H9 (cell line): ENCODE results near the gene DNAJC15. TPM values are rescaled to one million over a fixed set of nuclear protein-coding genes. Genes with fewer than 3 reads are reported as not detected.

Source experiments
- DNase-seq: peaks from one replicate; pipeline ENCODE4 v3.0.0-alpha.2; 2017
- H2AFZ ChIP-seq: one replicate; pipeline ENCODE4 v1.6.1; 2013; ENCODE audit warnings: mild to moderate bottlenecking, low read length, control low read depth, moderate library complexity
- H2AK5ac ChIP-seq: 2 replicates; pipeline ENCODE4 v1.6.1; 2013; ENCODE audit warnings: low read length, control low read depth, mixed read lengths; ENCODE audit not compliant: insufficient read length
- H2BK120ac ChIP-seq: one replicate; pipeline ENCODE4 v1.6.1; 2013; ENCODE audit warnings: low read depth, mild to moderate bottlenecking, low read length, control low read depth, inconsistent platforms; ENCODE audit not compliant: poor library complexity, severe bottlenecking
- H2BK12ac ChIP-seq: 2 replicates; pipeline ENCODE4 v1.6.1; 2013; ENCODE audit warnings: low read length, control low read depth, mixed read lengths, low read depth; ENCODE audit not compliant: insufficient read length
- H2BK15ac ChIP-seq: 2 replicates; pipeline ENCODE4 v1.6.1; 2013; ENCODE audit warnings: low read depth, low read length, control low read depth
- H2BK20ac ChIP-seq: one replicate; pipeline ENCODE4 v1.6.1; 2013; ENCODE audit warnings: low read depth, mild to moderate bottlenecking, low read length, control low read depth, inconsistent platforms; ENCODE audit not compliant: poor library complexity, severe bottlenecking
- H2BK5ac ChIP-seq: 2 replicates; pipeline ENCODE4 v1.6.1; 2013; ENCODE audit warnings: low read length, control low read depth, mixed read lengths; ENCODE audit not compliant: insufficient read length
- H3K14ac ChIP-seq: 2 replicates; pipeline ENCODE4 v1.6.1; 2013; ENCODE audit warnings: low read length, control low read depth; ENCODE audit not compliant: insufficient read depth
- H3K18ac ChIP-seq: 2 replicates; pipeline ENCODE4 v1.6.1; 2013; ENCODE audit warnings: low read depth, mild to moderate bottlenecking, mixed read lengths, low read length, control low read depth; ENCODE audit not compliant: insufficient read length
- H3K23ac ChIP-seq: 2 replicates; pipeline ENCODE4 v1.6.1; 2013; ENCODE audit warnings: low read length, control low read depth, mixed read lengths, low read depth; ENCODE audit not compliant: insufficient read length
- H3K23me2 ChIP-seq: 2 replicates; pipeline ENCODE4 v1.6.1; 2013; ENCODE audit warnings: low read depth, mild to moderate bottlenecking, mixed read lengths, low read length, control low read depth; ENCODE audit not compliant: insufficient read length, poor library complexity, severe bottlenecking
- H3K27ac ChIP-seq: 2 replicates; pipeline ENCODE4 v1.5.1; 2013; ENCODE audit warnings: low read length, control low read depth, mixed read lengths, low read depth; ENCODE audit not compliant: insufficient read length
- H3K27me3 ChIP-seq: 2 replicates; pipeline ENCODE4 v1.6.1; 2013; ENCODE audit warnings: low read length, control low read depth, inconsistent platforms; ENCODE audit not compliant: insufficient read depth
- H3K4ac ChIP-seq: 2 replicates; pipeline ENCODE4 v1.6.1; 2013; ENCODE audit warnings: low read depth, mild to moderate bottlenecking, control low read depth, inconsistent platforms, low read length, moderate library complexity
- H3K4me1 ChIP-seq: 2 replicates; pipeline ENCODE4 v1.6.1; 2013; ENCODE audit warnings: low read length, control low read depth, inconsistent platforms; ENCODE audit not compliant: insufficient read depth
- H3K4me2 ChIP-seq: 2 replicates; pipeline ENCODE4 v1.6.1; 2013; ENCODE audit warnings: low read length, control low read depth, mixed read lengths; ENCODE audit not compliant: insufficient read length, insufficient read depth
- H3K56ac ChIP-seq: 2 replicates; pipeline ENCODE4 v1.6.1; 2013; ENCODE audit warnings: low read depth, mild to moderate bottlenecking, mixed read lengths, low read length, control low read depth; ENCODE audit not compliant: insufficient read length
- H3K79me1 ChIP-seq: 2 replicates; pipeline ENCODE4 v1.6.1; 2013; ENCODE audit warnings: low read depth, mild to moderate bottlenecking, moderate library complexity, low read length, control low read depth, inconsistent platforms; ENCODE audit not compliant: insufficient read depth, poor library complexity, severe bottlenecking
- H3K79me2 ChIP-seq: 2 replicates; pipeline ENCODE4 v1.6.1; 2013; ENCODE audit warnings: low read length, control low read depth, inconsistent platforms; ENCODE audit not compliant: insufficient read depth
- H3K9ac ChIP-seq: 2 replicates; pipeline ENCODE4 v1.6.1; 2013; ENCODE audit warnings: low read length, control low read depth, mixed read lengths; ENCODE audit not compliant: insufficient read length; ENCODE audit errors: extremely low read depth
- H3K9me3 ChIP-seq: one replicate; pipeline ENCODE4 v1.6.1; 2013; ENCODE audit warnings: low read depth, low read length, inconsistent platforms; ENCODE audit not compliant: control insufficient read depth
- H3T11ph ChIP-seq: one replicate; pipeline ENCODE4 v1.6.1; 2013; ENCODE audit warnings: mild to moderate bottlenecking, low read length, control low read depth, inconsistent platforms
- H4K20me1 ChIP-seq: one replicate; pipeline ENCODE4 v1.6.1; 2013; ENCODE audit not compliant: control insufficient read depth, insufficient read length, insufficient read depth
- H4K5ac ChIP-seq: 2 replicates; pipeline ENCODE4 v1.6.1; 2013; ENCODE audit warnings: low read depth, mild to moderate bottlenecking, mixed read lengths, low read length, control low read depth; ENCODE audit not compliant: insufficient read length
- H4K8ac ChIP-seq: replicated peaks from 2 replicates; pipeline ENCODE4 v1.6.1; 2013; ENCODE audit warnings: low read length, control low read depth, mixed read lengths, low read depth; ENCODE audit not compliant: insufficient read length
- H4K91ac ChIP-seq: 2 replicates; pipeline ENCODE4 v1.6.1; 2013; ENCODE audit warnings: low read depth, mild to moderate bottlenecking, moderate library complexity, mixed read lengths, low read length, control low read depth; ENCODE audit not compliant: insufficient read length
- H3K27ac Mint-ChIP-seq, 3 experiments: 2 replicates in 2 of 3; 3 replicates in 1 of 3; pipeline ENCODE4 v1.8.0; 2020 to 2021; ENCODE audit warnings: mixed read lengths in 3 of 3, mild to moderate bottlenecking in 1 of 3, moderate library complexity in 1 of 3
- H3K27me3 Mint-ChIP-seq: 2 replicates; pipeline ENCODE4 v1.8.0; 2021; ENCODE audit warnings: low read depth, mild to moderate bottlenecking, moderate library complexity, mixed read lengths
- H3K36me3 Mint-ChIP-seq, 3 experiments: 2 replicates in 2 of 3; 3 replicates in 1 of 3; pipeline ENCODE4 v1.8.0; 2020 to 2021; ENCODE audit warnings: low read depth in 3 of 3, mixed read lengths in 3 of 3; ENCODE audit not compliant: insufficient read depth in 1 of 3
- H3K4me1 Mint-ChIP-seq, 2 experiments: 2 replicates each; pipeline ENCODE4 v1.8.0; 2020; ENCODE audit warnings: mixed read lengths in 2 of 2
- H3K4me3 Mint-ChIP-seq, 2 experiments: 2 replicates in 1 of 2; 3 replicates in 1 of 2; pipeline ENCODE4 v1.8.0; 2020 to 2021; ENCODE audit warnings: mild to moderate bottlenecking in 2 of 2, mixed read lengths in 2 of 2, moderate library complexity in 1 of 2
- H3K9me3 Mint-ChIP-seq, 2 experiments: 2 replicates in 1 of 2; 3 replicates in 1 of 2; pipeline ENCODE4 v1.8.0; 2020; ENCODE audit warnings: mild to moderate bottlenecking in 2 of 2, mixed read lengths in 2 of 2, moderate library complexity in 1 of 2
- CTCF ChIP-seq: fragments of 200-600 bp; sonication (generic); conservative IDR thresholded peaks from 3 replicates; pipeline ENCODE4 v1.8.0; 2021; ENCODE audit warnings: antibody characterized with exemption, mild to moderate bottlenecking
- WGBS: extraction: QIAGEN DNeasy Blood & Tissue Kit; methylation state at CpG from one replicate; pipeline ENCODE4 v1.1.7; 2013; ENCODE audit warnings: missing lambda C conversion rate, low lambda C conversion rate, mixed read lengths; ENCODE audit not compliant: insufficient read length; ENCODE audit errors: extremely low coverage; 5-methylcytosine and 5-hydroxymethylcytosine counted together
- total RNA-seq: library from RNA; stranded (reverse); gene quantifications from 2 replicates; pipeline ENCODE4 v1.2.1, GENCODE V29; 2021

The DNAJC15 gene
- total RNA-seq, 1 experiment from 2014 or later = 13.4 TPM

GRCh38 chr13:43145534-43146196 is 122.3 kb downstream of the DNAJC15 start:
- no peak for TF ChIP-seq CTCF
- Histone ChIP-seq H3K79me1 (no peaks in the 10 kb centered on the region), H3K14ac (no peak overlapping the region; the same call in 1 of the 2 replicates), H2BK20ac (no peak overlapping the region), H2BK5ac (no peak overlapping the region), H4K91ac (no peak overlapping the region), H3K4ac (no peak overlapping the region), H3K4me1 (peaks cover 3% of the 10 kb centered on the region; the same call in 1 of the 2 replicates), H2BK15ac (no peak overlapping the region), H3K9me3 (no peaks in the 10 kb centered on the region), H4K20me1 (no peaks in the 10 kb centered on the region), H3K18ac (no peak overlapping the region), H3K27ac (no peak overlapping the region), H4K8ac (no peak overlapping the region), H4K5ac (no peak overlapping the region), H2BK120ac (no peak overlapping the region), H3K23me2 (no peaks in the 10 kb centered on the region), H3K27me3 (no peaks in the 10 kb centered on the region), H2AFZ (no peak overlapping the region), H3K79me2 (no peaks in the 10 kb centered on the region), H3K56ac (no peak overlapping the region), H2AK5ac (no peak overlapping the region), H3K9ac (no peak overlapping the region), H3K23ac (no peak overlapping the region), H2BK12ac (no peak overlapping the region), H3K4me2 (no peak overlapping the region), H3T11ph (no peak overlapping the region)
- Mint-ChIP-seq H3K27me3 (peaks cover 1% of the 10 kb centered on the region), H3K36me3 (no peaks in the 10 kb centered on the region), H3K4me1 (peaks cover 24 to 28% of the 10 kb centered on the region in 2 experiments), H3K9me3 (no peaks in the 10 kb centered on the region), H3K4me3 (no peak overlapping the region), H3K27ac (no peak overlapping the region; a peak in 1 of 7 replicates)
- WGBS = no CpG with 5 or more reads among the region's 8 CpGs
- DNase-seq = no peak
